Activated effector memory CD4-positive, alpha-beta T cell treated with Interleukin-2 at 50 U/mL for 16 hours (primary cell): Measurements from ENCODE around the gene CA6.
"Not testable (repeated sequence)": the region's sequence is repeated elsewhere in the genome, so short reads cannot be mapped to it uniquely, and the experiment has no call there.

Source experiments
- DNase-seq: peaks from one replicate; pipeline ENCODE4 v3.0.0-alpha.2; 2020

CA6 gene

DNA sequence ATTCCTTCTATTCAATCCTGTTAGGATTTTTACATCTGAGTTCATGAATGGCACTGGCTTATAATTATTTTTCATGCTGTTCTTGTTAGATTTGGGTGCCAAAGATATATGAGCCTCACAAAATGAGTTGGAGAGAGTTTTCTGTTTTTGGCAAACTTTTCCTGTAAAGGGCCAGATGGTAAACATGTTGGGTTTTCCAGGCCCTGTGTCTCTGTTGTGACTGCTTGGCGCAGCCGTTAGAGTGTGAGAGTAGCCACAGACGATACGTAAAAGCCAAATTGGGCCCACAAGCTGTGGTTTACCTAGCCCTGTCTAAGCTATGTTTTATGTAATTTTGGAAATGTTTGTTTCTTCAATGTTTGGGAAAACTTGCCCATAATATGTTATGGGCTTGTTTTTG lies 15.6 kb upstream of the CA6 start:
- no peak for DNase-seq

DNA sequence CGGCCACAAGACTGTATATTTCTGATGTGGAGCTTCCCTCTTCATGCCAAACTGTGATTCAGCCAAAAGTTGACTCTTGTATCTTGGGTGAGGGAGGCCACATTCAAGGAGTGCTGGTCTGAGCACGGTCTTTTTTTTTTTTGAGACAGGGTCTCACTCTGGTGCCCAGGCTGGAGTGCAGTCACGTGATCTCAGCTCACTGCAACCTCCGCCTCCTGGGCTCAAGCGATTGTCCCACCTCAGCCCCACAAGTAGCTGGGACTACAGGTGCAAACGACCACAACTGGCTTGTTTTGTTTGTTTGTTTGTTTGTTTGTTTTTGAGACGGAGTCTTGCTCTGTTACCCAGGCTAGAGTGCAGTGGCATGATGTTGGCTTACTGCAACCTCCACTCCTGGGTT lies 8.6 kb upstream of the CA6 start:
- not testable (repeated sequence) for DNase-seq

DNA sequence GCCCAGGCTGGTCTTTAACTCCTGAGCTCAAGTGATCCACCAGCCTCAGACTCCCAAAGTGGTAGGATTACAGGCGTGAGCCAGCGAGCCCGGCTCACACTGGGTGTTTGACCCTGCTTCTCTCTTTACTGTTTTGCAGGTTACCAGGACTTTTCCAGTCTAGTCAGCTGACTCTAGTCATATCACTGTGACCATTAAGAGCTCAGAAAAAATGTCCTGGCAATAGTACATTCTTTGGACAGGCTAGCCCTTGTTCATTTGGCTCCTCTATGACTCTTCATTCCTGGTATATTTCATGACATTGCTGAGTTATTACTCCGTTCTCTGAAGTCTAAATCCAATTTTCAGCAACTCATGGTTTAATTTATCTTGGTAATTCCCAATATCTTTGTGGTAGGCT lies 8.0 kb upstream of the CA6 start:
- no peak for DNase-seq

DNA sequence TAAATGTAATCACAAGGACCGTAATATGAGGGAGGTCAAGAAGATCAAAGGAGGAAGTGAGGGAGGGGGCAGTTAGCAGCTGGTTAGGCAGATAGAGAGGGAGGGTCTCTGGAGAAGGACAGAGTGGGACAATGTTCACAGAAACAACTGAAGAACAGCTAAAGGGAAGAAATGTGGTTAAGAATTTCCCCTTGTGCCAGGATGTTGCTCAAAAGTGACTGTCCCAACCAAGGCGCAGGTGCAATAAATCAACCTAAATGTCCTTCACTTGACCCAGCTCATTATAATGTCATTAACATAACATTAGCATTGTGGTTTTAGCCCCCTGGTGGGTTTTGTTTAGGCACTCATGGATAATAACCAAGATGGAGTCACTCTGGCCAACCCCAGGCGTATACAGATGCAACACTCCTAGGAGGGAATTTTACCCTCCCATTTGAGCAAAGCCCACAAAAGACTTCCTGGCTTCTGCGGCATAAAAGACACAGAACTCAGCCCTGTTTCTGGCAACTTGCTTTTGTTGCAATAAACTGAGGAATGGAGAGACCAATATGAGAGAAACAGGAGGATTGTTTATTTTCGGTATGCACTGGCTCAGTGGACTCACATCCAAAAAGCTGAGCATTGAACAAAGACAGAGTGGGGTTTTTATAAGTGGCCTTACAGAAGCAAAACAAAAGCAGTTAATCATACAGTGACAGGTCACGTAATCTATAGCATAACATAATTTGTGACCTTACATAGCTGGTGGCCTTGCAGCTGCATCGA lies 7.3 kb upstream of the CA6 start:
- DNase-seq, result no peak

DNA sequence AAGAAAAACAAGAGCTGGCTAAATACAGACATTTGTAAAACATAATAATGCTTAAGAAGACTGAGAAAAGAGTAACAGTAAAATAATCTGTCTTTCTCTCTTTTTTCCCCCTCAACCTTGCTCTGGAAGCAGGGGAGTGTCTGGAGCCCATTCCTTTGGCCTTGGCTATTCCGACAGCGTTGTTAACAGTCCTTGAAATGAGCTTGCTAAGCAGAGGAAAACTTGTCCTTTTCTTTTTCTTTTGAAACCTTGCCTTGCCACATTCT lies 6.7 kb upstream of the CA6 start:
- DNase-seq, result no peak

DNA sequence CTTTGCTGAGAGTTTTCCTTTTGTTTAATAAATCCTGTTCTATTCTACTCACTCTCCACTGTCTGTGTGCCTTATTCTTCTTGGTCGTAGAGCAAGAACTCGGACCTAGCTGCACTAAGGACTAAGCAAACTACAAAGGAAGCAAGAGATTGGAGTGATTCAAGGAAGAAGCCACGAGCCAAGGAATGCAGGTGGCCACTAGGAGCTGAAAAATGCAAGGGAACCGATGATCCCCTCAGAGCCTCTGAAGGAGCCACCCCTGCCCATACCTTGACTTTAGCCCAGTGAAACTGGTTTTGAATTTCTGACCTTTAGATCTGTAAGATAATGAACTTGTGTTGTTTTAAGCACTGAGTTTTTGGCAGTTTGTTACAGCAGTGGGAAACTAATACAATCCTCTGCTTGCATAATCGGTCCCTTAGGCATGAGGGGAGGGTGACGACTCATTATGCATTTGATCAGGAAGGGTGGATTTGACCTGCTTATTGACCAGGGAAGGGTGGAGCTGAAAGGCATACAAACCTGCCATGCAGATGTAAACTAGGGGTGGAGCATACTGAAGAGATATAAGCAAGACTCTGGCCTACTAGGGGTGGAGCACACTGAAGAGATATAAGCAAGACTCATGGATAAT lies 6.2 kb upstream of the CA6 start:
- DNase-seq, result no peak

DNA sequence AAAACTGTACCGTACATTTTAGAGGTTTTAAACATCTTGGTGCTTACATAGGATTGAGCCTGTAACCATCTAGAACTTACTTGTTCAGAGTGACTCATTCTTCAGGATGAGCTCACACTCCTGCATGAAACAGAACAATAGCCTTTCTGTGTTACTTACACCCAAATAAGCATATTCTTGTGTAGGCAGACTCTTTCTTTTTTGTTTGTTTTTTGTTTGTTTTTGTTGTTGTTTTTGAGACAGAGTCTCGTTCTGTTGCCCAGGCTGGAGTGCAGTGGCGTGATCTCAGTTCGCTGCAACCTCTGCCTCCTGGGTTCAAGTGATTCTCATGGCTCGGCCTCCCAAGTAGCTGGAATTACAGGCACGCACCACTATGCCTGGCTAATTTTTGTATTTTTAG lies 3.8 kb upstream of the CA6 start:
- DNase-seq, result no peak

DNA sequence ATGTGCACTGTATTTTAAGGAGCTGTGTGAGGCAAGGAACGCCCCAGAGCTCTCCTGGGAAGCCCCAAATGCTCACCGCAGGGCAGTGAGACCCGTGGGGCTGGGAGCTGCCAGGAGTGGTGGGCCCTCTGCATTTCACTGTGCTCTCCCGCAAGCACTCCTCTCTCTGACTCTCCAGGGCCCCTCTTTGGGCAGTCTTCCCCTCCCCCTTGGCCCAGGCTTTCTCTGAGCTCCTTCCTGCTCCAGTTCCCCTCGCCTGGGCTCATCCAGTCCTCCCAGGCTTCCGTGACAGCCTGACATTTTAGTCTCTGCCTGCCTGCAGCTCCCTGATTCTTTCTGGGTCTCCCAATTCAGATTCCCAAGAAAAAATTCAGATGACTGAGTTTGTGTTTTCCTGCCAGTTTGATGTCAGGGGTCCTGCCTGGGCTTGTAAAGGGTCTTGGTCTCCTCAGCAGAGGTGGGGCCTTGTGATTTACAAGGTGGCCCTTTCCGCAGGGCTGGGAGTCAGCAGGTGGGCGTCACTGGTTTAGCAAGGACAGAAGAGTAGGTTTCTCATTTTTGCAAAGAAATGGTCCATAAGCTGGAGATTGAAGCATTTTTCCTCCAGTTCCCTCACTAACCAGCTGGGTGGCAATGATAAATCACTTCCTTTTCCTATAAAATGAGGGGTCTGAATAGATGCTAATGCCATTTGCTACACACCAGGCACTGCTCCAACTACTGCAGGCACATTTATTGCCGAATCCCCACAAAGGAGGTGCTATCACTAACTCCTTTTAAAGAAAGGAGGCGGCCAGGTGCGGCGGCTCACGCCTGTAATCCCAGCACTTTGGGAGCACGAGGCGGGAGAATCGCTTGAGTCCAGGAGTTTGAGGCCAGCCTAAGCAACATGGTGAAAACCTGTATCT lies 1.9 kb upstream of the CA6 start:
- DNase-seq, result no peak

DNA sequence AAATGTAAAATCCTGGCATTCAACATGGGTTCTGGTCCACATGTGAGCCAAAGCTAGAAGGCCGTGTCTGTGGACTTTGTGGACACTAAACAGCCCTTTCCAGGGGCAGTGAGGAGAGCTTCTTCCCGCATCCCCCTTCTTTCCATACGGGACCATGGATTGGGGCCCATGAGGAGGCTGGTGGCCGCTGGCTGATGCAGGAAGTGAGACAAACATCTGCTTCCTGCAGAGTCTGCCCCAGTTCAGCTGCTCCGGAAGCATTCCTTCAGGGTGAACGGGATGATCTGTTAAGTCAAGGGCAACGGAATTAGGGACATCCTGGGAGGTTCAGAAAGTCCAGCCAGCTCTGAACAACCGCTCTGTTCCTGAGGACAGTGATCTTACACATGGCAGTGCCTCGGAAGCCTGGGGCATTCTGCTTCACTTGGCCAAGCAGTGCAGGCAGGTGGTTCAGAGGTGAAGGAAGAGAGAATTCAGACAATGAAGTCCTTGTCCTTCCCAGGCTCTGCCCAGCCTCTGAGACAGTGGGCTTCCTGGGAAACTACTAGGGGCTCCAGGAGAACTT lies 1.5 kb downstream of the CA6 start:
- DNase-seq, result no peak

DNA sequence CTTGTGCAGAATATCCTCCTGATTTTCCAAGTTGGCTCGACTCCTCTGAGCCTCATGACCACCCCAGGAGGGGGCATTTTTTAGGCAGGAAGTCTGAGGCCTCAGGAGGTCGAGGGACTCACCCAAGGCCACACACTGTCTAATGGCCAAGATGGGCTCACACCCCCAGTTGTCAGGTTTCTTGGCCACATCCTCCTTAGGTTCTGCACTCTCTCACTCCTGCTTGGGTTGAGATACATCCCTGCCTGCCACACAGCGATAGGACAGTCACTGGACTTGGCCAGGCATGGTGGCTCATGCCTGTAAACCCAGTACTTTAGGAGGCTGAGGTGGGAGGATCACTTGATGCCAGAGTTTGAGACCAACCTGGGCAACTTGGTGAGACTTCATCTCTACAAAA lies 4.6 kb downstream of the CA6 start:
- no peak for DNase-seq

DNA sequence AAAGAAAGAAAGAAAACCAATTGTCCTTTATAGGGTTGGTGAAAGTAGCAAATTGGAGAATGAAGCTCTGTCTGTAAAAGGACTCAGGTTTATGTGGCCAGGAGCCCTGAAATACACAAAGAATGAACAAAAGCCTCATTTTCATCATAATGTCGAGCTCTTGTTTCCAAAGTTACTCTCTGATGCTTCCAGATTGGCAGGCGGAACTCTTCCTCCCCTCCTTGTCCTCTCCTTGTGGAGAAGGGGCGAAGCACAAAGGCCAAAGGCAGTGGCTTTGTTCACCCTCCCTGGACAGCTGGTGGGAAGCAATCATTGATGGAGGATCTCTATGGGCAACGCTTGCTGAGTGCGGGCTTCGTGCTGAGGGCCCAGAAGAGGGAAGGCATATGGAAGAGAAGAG lies 5.6 kb downstream of the CA6 start:
- no peak for DNase-seq

DNA sequence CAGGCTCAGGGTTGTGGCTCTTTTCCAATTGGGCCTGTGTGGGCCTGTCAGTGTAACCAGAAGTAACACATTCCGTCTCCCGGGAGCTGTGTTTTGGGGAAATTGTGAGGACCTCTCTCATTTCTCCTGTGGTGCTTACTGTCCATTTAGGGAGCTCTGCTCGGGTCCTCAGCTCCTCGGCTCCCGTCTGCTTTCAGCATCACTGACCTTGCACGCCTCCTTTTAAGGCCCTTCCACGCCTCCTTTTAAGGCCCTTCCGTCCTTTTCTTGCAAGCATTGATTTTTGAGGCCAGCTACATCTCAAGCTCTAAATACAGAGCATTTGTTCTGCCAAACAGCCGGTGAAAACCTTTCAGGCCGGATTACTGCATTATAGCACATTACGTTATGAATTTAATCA lies 9.7 kb downstream of the CA6 start:
- DNase-seq, result no peak

DNA sequence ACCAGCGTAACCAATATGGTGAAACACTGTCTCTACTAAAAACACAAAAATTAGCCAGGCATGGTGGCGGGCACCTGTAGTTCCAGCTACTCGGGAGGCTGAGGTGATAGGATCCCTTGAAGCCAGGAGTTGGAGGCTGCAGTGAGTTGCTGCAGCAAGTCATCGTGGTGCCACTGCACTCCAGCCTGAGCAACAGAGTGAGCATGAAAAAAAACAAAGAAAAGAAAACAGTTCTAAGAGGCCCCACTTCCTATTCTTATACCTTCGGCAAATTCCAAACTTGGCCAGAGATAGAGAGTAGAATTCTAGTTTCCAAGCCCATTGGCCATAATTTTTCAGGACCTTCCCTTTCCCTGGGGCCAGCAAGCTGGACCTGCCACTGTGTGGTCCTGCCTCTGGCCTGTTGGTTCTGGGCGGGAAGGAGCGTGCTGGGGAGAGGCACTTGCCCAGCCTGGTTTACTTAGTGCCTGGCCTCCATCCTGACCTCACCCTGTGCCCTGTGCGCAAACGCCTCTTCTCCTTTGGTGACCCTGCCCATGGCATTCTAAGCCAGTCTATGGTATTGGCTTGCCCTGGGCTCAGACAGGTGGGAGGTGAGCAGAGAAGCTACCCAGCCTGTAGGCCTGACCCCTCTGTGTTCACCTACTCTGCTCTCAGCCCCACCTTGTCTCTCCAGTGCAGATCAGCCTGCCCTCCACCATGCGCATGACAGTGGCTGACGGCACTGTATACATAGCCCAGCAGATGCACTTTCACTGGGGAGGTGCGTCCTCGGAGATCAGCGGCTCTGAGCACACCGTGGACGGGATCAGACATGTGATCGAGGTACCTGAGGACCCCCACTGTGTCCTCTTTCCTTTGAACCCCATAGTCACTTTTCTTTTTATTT lies 11.0 kb downstream of the CA6 start:
- DNase-seq, result no peak

DNA sequence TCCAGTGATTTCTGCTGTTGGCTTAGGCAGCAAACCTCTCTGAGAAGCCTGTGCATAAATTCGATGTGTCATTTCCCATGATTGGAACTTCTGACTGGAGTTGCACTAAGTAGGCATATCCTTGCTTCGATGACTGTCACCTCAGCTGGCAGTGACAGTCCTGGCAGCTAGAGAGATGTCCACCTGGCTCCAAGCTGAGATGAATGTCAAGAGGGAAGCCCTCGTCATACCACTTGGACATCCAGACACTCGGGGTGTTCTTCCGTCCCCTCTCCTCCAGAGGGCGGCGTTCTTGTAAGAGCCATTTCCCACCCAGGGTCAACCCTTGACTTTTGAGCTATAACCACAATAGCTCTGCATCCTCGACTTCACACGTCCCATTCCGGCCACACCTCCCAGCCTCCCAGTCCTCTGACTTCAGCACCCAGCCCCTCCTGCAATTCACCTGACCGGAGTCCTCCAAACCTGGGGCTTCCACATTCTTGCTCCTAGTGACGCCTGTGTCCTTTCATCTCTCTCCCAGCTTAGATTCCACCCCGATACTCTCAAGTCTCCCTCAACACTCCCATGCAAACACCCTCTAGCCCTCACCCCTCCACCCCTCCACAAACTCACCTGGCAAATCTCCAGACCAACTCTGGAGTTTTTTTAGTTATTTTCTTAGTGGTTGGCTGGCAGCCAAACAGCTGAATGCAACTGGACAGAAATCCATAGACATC lies 17.3 kb downstream of the CA6 start:
- no peak for DNase-seq

DNA sequence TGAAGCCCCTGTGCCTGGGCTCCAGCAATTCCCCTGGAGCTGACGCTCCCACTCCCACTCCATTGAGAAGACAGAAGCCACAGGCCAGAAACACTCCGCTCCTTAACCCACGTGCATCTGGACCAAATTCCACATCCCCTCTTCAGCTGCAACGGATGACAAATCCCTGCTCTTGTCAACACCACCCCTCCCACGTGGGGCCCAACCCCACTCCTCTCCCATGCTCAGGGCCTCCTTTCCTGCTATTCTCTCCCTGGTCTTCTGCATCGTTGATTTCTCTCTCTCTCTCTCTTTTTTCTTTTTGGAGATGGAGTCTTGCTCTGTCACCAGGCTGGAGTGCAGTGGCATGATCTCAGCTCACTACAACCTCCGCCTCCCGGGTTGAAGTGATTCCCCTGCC lies 18.3 kb downstream of the CA6 start:
- no peak for DNase-seq

DNA sequence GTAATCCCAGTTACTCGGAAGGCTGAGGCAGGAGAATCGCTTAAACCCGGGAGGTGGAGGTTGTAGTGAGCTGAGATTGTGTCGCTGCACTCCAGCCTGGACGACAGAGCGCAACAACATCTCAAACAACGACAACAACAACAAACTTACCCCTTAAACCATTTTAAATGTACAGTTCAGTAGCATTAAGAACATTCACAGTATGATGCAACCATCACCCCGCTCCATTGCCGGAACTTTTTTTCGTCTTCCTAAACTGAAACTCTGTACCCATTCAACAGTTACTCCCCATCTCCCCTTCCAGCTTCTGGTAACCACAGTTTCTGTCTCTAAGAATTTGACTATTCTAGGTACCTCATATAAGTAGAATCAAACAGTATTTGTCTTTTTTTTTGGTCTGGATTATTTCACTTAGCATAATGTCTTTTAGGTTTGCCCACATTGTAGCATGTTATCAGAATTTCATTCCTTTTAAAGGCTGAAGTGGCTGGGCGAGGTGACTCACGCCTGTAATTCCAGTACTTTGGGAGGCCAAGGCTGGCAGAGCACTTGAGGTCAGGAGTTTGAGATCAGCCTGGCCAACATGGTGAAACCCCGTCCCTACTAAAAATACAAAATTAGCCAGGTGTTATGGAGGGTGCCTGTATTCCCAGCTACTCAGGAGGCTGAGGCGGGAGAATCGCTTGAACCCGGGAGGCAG lies 19.6 kb downstream of the CA6 start:
- no peak for DNase-seq

DNA sequence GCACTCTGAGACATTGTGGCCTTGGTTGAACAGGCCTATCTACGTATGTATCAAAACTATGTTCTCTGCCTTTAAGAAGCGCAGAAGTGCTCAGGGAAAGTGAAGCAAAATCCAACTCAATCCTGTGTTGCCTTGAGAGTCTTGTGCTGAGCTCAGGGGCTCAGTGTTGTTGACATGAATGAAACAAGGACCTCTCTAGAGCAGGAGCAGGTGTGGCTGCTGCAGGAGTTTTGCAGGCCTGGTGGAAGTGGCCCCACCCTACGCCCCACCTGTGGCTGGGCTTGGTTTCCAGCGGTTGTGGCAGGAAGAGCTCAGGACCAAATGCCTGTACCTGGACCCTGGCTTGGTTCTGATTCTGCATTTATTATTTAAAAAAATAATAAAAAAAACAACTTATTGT lies 20.9 kb downstream of the CA6 start:
- no peak for DNase-seq

DNA sequence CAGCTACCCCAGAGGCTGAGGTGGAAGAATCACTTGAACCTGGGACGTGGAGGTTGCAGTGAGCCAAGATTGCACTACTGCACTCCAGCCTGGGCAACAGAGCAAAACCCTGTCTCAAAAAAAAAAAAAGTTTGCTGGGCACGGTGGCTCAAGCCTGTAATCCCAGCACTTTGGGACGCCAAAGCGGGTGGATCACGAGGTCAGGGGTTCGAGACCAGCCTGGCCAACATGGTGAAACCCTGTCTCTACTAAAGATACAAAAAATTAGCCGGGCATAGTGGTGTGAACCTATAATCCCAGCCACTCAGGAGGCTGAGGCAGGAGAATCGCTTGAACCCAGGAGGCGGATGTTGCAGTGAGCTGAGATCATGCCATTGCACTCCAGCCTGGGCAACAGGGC lies 23.2 kb downstream of the CA6 start:
- not testable (repeated sequence) for DNase-seq

DNA sequence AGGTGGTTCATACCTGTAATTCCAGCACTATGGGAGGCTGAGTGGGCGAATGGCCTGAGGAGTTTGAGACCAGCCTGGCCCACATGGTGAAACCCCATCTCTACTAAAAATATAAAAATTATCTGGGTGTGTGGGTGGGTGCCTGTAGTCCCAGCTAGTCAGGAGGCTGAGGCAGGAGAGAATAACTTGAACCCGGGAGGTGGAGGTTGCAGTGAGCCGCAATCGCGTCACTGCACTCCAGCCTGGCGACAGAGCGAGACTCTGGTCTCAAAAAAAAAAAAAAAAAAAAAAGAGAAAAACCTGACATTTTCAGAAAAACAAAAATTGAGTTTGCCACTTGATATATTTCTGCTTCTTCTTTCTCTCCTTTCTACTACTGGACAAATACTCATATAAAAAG lies 24.3 kb downstream of the CA6 start:
- no peak for DNase-seq

DNA sequence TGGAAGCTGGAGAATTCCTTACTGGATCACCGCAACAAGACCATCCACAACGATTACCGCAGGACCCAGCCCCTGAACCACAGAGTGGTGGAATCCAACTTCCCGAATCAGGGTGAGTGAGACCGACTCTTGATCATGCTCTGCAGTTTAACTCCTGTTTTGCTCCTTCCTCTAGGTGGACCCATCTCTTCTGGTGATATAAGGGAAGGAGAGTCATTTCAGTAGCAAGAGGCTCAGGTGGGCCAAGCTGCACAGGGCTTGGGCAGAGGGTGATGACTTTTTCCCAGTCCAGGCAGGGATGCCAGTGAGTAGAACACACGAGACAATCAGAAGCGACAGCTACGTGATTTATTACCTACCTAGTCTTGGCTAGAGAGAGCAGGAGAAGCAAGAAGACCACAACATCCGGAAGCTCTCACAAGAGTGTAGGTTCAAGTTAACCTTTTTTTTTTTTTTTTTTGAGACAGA lies 25.2 kb downstream of the CA6 start:
- peak; percentile 29 for DNase-seq

DNA sequence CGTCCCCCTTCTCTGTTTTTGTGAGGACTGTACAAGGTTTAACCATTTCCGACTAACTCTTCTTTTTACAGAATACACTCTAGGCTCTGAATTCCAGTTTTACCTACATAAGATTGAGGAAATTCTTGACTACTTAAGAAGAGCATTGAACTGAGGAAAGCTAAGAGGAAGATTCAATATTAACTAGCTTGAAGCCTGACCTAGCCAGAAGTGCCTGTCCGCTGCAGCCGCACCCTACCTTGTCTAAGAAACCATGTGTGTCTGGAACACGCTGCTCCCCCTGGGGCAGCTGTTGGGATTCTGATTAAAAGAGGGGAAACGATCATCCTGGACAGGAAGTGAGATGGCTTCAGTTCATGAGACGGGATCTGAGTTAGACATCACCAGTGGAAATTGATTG lies 28.9 kb downstream of the CA6 start:
- no peak for DNase-seq
